Fibroblast of lung (primary cell): ENCODE measurements around the gene KRTAP4-12.

ENCODE experiments used
- CTCF ChIP-seq, 2 donors: IDR thresholded peaks in 1 of 2; conservative IDR thresholded peaks in 1 of 2; 1 replicate in 1 of 2; 2 replicates in 1 of 2; pipeline ENCODE4 v1.5.1; 2011 to 2012; ENCODE audit warnings: low read length in 2 of 2, control low read depth in 1 of 2, inconsistent platforms in 1 of 2, low read depth in 1 of 2, mild to moderate bottlenecking in 1 of 2
- EZH2 ChIP-seq: IDR thresholded peaks from 2 replicates; pipeline ENCODE4 v1.5.1; 2012; ENCODE audit warnings: low read length, control low read depth, mild to moderate bottlenecking; ENCODE audit errors: missing control alignments

DNA sequence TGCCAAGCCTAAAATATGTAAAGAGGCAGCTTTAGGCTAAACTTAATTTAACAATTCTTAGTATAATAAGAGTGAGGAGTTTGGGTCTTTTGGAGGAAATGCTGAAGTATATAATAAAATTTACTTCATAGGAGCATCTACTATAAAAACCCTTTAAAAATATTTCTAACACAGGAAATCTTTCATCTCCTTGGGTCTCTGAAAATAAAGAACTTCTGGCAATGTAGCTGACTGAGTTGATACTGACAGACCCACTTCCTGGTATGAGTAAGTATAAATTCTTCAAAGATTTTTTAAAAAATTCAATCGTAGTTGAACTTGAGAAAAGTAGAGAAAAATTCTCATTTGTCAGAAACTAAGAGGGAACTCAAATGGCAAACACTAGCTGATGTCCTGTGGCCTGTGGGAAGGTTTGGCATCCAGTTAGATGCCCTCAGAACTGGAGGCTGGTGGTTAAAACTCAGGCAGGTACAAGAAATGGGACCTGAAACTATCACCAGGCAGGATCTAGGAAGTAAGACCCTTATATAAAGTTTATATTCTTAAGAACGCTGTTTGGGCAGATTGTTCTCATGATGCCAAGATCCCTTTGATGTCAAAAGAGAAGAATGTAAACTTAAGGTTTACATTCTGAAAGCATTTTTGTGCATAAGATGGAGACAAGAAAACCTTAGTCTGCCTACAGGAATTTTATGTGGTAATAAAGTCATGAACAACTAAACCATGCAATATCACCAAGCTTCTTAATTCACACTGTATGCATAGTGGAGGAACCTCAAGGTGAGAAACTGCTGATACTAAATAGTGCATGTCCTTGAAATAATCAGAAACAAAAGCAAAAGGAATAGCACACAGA lies 10.1 kb upstream of the KRTAP4-12 start:
- TF ChIP-seq CTCF (conservative IDR thresholded peaks at IDR 0.05 in 1 of 2, IDR thresholded peaks at IDR 0.05 in 1 of 2; ENCODE audit: low read depth in 1 of 2, low read length in 2 of 2) (no peak), EZH2 (no peak)
